Esophagus squamous epithelium (tissue), 4 donors: Measurements from ENCODE around the gene TAF6.

Experiments used
- CTCF ChIP-seq, 6 experiments: fragments of 450-650 bp in 4 of 6; fragments of 200-600 bp in 2 of 6; sonication (generic) in 2 of 6; IDR thresholded peaks; one replicate each; pipeline ENCODE4 v1.5.1; 2016 to 2019; ENCODE audit warnings: antibody characterized with exemption in 6 of 6, mild to moderate bottlenecking in 4 of 6, moderate library complexity in 4 of 6
- POLR2A ChIP-seq, 4 donors: fragments of 450-650 bp; IDR thresholded peaks; one replicate each; pipeline ENCODE4 v1.6.1; 2017; ENCODE audit warnings: antibody characterized with exemption in 4 of 4, mild to moderate bottlenecking in 4 of 4, moderate library complexity in 3 of 4

GRCh38 chr7:100102950-100103840 lies 16.0 kb downstream of the TAF6 start:
- TF ChIP-seq CTCF (IDR thresholded peaks at IDR 0.05) (no peak), POLR2A (IDR thresholded peaks at IDR 0.05) (no peak)
